Esophagus squamous epithelium (tissue), 5 donors: ENCODE data around the gene LDB3. TPM values are rescaled to one million over a fixed set of nuclear protein-coding genes. Genes with fewer than 3 reads are reported as not detected.

ENCODE experiments used
- DNase-seq: peaks from one replicate; lab custom pipeline; 2025; lab: John Stamatoyannopoulos, UW
- H3K27ac ChIP-seq, 4 donors: fragments of 200-600 bp; sonication (generic); one replicate each; pipeline ENCODE4 v1.5.1; 2016 to 2019; ENCODE audit warnings: mild to moderate bottlenecking in 1 of 4
- H3K27me3 ChIP-seq, 4 donors: fragments of 200-600 bp; sonication (generic); 1 replicate in 3 of 4; 2 replicates in 1 of 4; pipeline versions ENCODE4 v1.5.1 to v1.6.0; 2017 to 2021; ENCODE audit warnings: antibody characterized with exemption in 1 of 4
- H3K36me3 ChIP-seq, 3 donors: fragments of 200-600 bp; sonication (generic); one replicate each; pipeline ENCODE4 v1.5.1; 2016 to 2019
- H3K4me1 ChIP-seq, 3 donors: fragments of 200-600 bp; sonication (generic); one replicate each; pipeline ENCODE4 v1.5.1; 2017 to 2019
- H3K4me3 ChIP-seq, 4 donors: fragments of 200-600 bp; sonication (generic); 1 replicate in 3 of 4; 2 replicates in 1 of 4; pipeline ENCODE4 v1.5.1; 2016 to 2019; ENCODE audit warnings: mild to moderate bottlenecking in 2 of 4, moderate library complexity in 1 of 4
- H3K9me3 ChIP-seq, 3 donors: fragments of 200-600 bp; sonication (generic); one replicate each; pipeline ENCODE4 v1.5.1; 2016 to 2019
- CTCF ChIP-seq, 6 experiments: fragments of 450-650 bp in 4 of 6; fragments of 200-600 bp in 2 of 6; sonication (generic) in 2 of 6; IDR thresholded peaks; one replicate each; pipeline ENCODE4 v1.5.1; 2016 to 2019; ENCODE audit warnings: antibody characterized with exemption in 6 of 6, mild to moderate bottlenecking in 4 of 6, moderate library complexity in 4 of 6
- POLR2A ChIP-seq, 4 donors: fragments of 450-650 bp; IDR thresholded peaks; one replicate each; pipeline ENCODE4 v1.6.1; 2017; ENCODE audit warnings: antibody characterized with exemption in 4 of 4, mild to moderate bottlenecking in 4 of 4, moderate library complexity in 3 of 4
- WGBS, 2 donors: methylation state at CpG; one replicate each; pipeline ENCODE4 v1.1.5; 2018; 5-methylcytosine and 5-hydroxymethylcytosine counted together
- intact Hi-C: fragments of 100-400 bp; cut with DNase I; formaldehyde crosslinking; loops from one replicate; pipeline ENCODE4 v1.15.0; 2022
- total RNA-seq, 4 donors: library from RNA; depleted of rRNA; stranded (reverse); fragments of >200 nt; gene quantifications; one replicate each; pipeline ENCODE4 v1.1.0, GENCODE V29; 2016
- donor health status: DM: yes; HTN: yes; CAD: no.

Gene LDB3
- total RNA-seq, 4 donors from 2014 or later: 0.09 to 3.4 (median 0.35) TPM

GRCh38 chr10:86632951-86633350, 35.4 kb upstream of the LDB3 start:
- Histone ChIP-seq H3K36me3 (no peaks in the 10 kb centered on the region), H3K9me3 (no peaks in the 10 kb centered on the region), H3K27ac (no peak overlapping the region), H3K4me3 (no peak overlapping the region), H3K4me1 (peaks cover 7 to 21% (median 9%) of the 10 kb centered on the region in 3 donors), H3K27me3 (peaks cover 0 to 62% (median 0%) of the 10 kb centered on the region in 4 donors)
- no peak for TF ChIP-seq POLR2A (IDR thresholded peaks at IDR 0.05)
- TF ChIP-seq CTCF (IDR thresholded peaks at IDR 0.05): no peak
- no peak for DNase-seq
- intact Hi-C loops: no loop called here
- WGBS, 2 donors: 73 to 100% methylated on average over 2 to 4 of the region's 5 CpGs

- 30 to 39% methylated on average over 2 of the region's 2 CpGs for WGBS, 2 donors
- H3K27ac ChIP-seq: no peak overlapping the region
- H3K4me3 ChIP-seq: no peak overlapping the region
Observed at GRCh38 chr10:86635402-86635801, 32.9 kb upstream of the LDB3 start.

GRCh38 chr10:86636311-86636710, 32.0 kb upstream of the LDB3 start:
- intact Hi-C loops: no loop called here
- Histone ChIP-seq H3K27me3 (peaks cover 0 to 50% (median 0%) of the 10 kb centered on the region in 4 donors), H3K36me3 (no peaks in the 10 kb centered on the region), H3K4me3 (no peak overlapping the region), H3K4me1 (peaks cover 7 to 11% (median 9%) of the 10 kb centered on the region in 3 donors), H3K27ac (no peak overlapping the region), H3K9me3 (no peaks in the 10 kb centered on the region)
- TF ChIP-seq CTCF (IDR thresholded peaks at IDR 0.05) (no peak), POLR2A (IDR thresholded peaks at IDR 0.05) (no peak)
- DNase-seq: no peak
- 68 to 75% methylated on average over 2 of the region's 2 CpGs for WGBS, 2 donors

More at GRCh38 chr10:86635402-86635801, 32.9 kb upstream of the LDB3 start:
- TF ChIP-seq CTCF (IDR thresholded peaks at IDR 0.05) (no peak), POLR2A (IDR thresholded peaks at IDR 0.05) (no peak)
- H3K36me3 ChIP-seq: no peaks in the 10 kb centered on the region
- DNase-seq: no peak
- intact Hi-C loops: no loop called here
- no peaks in the 10 kb centered on the region for H3K9me3 ChIP-seq
- peaks cover 7 to 12% (median 9%) of the 10 kb centered on the region in 3 donors for H3K4me1 ChIP-seq
- peaks cover 0 to 58% (median 0%) of the 10 kb centered on the region in 4 donors for H3K27me3 ChIP-seq

- no peaks in the 10 kb centered on the region for H3K36me3 ChIP-seq
- H3K27ac ChIP-seq: no peak overlapping the region
- no peaks in the 10 kb centered on the region for H3K9me3 ChIP-seq
- DNase-seq: no peak
- TF ChIP-seq POLR2A (IDR thresholded peaks at IDR 0.05) (no peak), CTCF (IDR thresholded peaks at IDR 0.05) (no peak)
- intact Hi-C loops: no loop called here
- H3K4me3 ChIP-seq: no peak overlapping the region
- peaks cover 0 to 26% (median 10%) of the 10 kb centered on the region in 3 donors for H3K4me1 ChIP-seq
- H3K27me3 ChIP-seq: peaks cover 0 to 7% (median 0%) of the 10 kb centered on the region in 4 donors
Observed at GRCh38 chr10:86642021-86642420, 26.3 kb upstream of the LDB3 start.

GRCh38 chr10:86642499-86642898, 25.8 kb upstream of the LDB3 start:
- Histone ChIP-seq H3K36me3 (no peaks in the 10 kb centered on the region), H3K27me3 (peaks cover 0 to 7% (median 0%) of the 10 kb centered on the region in 4 donors), H3K4me1 (peaks cover 0 to 26% (median 10%) of the 10 kb centered on the region in 3 donors), H3K4me3 (no peak overlapping the region), H3K27ac (no peak overlapping the region), H3K9me3 (no peaks in the 10 kb centered on the region)
- 33 to 50% methylated on average over 1 to 2 of the region's 5 CpGs for WGBS, 2 donors
- no peak for DNase-seq
- TF ChIP-seq CTCF (IDR thresholded peaks at IDR 0.05) (no peak), POLR2A (IDR thresholded peaks at IDR 0.05) (no peak)
- intact Hi-C loops: no loop called here
